ENCODE results near the gene OPRM1.

DNA sequence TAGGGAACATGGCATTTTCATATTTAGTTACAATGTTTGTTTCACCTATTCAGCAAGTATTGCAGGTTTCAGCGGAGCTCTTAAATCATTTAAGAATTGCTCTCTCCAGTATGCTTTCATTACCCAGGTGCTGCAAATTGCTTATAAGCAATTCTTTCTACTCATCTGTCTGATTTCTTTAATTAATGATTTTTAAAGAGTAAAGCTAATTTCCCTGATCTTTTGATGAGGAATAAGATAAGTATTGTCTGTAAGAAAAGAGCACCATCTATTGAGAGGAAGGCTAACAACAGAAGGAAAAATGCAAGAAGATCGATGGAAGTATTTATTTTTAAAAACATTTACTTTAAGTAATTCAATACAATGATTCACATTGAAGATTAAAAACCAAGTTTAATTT, 2.0 kb downstream of the OPRM1 start:
- TF ChIP-seq, protein P1, sequence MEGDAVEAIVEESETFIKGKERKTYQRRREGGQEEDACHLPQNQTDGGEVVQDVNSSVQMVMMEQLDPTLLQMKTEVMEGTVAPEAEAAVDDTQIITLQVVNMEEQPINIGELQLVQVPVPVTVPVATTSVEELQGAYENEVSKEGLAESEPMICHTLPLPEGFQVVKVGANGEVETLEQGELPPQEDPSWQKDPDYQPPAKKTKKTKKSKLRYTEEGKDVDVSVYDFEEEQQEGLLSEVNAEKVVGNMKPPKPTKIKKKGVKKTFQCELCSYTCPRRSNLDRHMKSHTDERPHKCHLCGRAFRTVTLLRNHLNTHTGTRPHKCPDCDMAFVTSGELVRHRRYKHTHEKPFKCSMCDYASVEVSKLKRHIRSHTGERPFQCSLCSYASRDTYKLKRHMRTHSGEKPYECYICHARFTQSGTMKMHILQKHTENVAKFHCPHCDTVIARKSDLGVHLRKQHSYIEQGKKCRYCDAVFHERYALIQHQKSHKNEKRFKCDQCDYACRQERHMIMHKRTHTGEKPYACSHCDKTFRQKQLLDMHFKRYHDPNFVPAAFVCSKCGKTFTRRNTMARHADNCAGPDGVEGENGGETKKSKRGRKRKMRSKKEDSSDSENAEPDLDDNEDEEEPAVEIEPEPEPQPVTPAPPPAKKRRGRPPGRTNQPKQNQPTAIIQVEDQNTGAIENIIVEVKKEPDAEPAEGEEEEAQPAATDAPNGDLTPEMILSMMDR (optimal IDR thresholded peaks at IDR 0.05 in 1 of 3, IDR thresholded peaks at IDR 0.05 in 1 of 3, conservative IDR thresholded peaks at IDR 0.05 in 1 of 3; ENCODE audit: extremely low read depth in 1 of 3, insufficient read depth in 2 of 3, low read length in 3 of 3): no peak
- no peak for TF ChIP-seq EZH2 (IDR thresholded peaks at IDR 0.05; ENCODE audit: low read length)
